ENCODE results near the gene KRTAP10-11.
"Not testable (repeated sequence)": the region's sequence is repeated elsewhere in the genome, so short reads cannot be mapped to it uniquely, and the experiment has no call there.

The KRTAP10-11 gene

DNA sequence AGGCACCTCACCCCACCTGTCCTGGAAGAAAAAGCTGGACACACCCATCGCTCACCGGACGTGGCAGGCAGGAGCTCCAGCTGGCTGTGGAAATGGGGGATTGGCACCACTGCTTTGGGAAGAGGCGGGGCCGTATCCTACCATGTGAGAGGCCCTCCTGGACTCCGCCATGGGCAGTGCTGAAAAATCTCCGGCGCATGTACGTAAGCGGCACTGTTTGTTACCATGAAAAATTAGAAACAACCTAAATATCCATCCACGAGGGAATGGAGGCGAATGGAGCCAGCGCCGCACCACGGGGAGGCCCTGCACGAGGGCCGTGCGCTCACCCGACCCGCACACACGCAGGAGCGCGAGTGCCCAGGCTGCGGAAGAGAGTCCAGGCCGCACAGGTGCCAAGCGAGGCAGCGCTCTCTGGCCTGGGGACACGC lies 31.2 kb upstream of the KRTAP10-11 start:
- DNase-seq (ENCODE audit: low read depth in 2 of 3, low spot score in 1 of 3): no peak

DNA sequence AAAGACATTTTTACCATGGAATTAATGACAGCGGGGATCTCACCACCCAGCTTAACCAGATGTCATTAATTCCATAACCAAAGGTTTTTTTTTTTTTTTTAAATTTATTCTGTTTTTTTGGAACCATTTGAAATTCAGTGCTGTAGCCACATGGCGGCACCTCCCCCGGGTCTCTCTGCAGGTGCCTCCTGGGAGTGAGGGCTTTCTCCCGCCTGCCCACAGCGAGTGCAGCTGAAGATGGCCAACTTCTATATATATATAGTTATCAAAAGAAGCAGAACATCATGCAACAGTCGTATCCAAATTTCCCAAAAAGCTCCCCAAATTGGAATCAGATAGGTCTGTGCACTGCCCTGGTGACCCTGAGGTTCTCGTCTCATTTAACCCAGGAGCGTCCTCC lies 30.7 kb upstream of the KRTAP10-11 start:
- DNase-seq (ENCODE audit: low read depth in 2 of 3, low spot score in 1 of 3): no peak

DNA sequence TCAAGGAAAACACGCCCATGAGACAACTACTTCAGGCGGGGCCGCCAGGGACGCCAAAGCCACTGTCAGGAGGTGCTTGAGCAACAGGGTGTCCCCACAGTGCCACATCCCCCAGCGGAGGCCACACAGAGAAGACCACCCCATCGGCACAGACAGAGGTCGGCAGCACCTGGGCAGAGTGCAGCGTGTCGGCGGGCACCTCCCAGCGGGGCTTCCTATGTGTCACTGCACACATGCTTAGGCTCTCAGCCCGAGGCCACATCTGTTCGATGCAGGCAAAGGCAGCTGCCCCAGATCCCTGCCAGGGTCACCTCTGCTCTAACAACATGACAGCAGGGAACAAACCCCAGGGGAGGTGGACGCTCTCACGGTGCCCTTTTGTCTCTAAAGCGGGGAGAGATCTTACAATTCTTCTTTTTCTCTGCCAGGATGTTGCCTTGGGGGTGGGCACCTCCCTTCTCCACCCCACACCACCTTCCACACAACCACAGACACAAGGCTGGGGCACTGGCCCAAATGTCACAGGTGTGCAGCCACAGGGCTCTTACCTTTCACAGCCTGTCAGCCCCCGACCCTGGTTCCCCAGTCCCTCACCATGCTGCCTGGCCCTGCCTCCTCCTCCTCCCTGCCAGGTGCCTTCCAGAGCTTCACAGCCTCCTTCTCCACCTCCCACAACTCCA lies 30.2 kb upstream of the KRTAP10-11 start:
- no peak for DNase-seq (ENCODE audit: low read depth in 2 of 3, low spot score in 1 of 3)

DNA sequence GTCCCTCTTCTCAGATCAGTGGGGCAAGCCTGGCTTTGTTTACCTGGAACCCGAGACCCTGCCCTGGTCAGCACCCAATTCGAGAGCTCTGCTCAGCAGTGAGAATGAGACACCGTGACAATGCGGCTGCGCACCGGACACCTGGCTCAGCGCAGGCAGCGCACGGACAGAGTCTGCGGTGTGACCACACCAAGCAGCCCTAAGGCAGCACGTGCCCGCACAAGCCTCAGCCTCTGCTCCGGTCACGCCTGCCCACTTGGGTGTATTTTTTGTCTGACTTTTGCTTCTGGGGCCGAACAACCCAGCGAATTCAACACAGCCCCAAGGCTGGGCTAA lies 29.7 kb upstream of the KRTAP10-11 start:
- DNase-seq (ENCODE audit: low read depth in 2 of 3, low spot score in 1 of 3): no peak

DNA sequence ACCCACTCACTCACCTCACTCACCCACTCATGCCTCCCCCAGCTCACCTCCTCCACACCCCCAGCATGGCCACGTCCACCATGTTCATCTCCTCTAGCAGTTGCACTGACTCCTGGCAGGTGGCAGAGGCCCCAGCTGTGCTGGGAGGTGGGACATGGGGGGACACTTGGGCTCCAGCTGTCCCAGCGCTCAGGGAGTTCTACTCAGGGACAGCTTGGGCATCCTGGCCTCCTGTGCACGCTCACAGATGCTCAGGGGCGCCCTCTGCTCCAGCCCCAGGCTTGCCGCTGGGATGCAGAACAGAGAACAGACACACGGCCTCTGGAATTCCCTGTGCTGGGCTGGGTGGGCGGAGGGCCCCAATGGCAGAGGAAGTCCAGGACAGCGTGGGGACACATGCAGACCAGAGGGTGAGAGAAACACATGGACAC lies 29.1 kb upstream of the KRTAP10-11 start:
- no peak for DNase-seq (ENCODE audit: low read depth in 2 of 3, low spot score in 1 of 3)

DNA sequence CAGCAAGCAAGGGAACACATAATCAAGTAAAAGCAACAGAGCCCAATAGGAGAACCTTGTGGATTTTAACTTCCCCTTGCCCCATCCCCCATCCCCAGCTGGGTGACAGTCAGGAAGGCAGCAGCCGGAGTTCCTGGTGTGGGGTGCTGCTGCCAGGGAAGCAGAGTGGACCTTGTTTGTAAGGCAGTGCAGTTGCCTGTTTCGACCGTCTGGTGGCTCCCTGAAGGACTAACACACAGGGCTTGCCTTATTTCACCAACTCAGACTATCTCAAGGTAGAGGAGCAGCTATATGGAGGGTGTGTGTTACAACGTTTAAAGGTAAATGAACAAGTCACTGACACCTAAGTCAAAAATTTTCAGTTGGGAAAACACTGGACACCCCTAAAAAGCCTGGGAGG lies 27.7 kb upstream of the KRTAP10-11 start:
- DNase-seq (ENCODE audit: low read depth in 2 of 3, low spot score in 1 of 3): no peak

DNA sequence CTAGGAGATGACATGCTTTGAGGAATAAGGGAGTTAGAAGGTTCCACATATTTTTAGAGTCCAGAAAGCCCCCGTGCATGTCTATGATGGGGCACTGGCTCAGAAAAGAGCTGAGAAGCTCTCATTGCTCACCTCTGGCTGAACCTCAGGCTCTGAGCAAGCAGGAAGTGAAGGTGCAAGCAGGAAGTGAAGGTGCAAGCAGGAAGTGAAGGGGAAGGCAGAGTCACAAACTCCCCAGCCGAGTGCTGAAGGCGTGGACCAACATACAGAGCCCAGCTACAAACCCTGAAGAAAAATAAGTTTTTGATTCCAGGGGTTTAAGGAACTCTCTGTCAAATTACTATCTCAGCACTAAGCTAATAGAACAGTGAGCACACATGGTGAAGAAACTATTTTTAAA lies 27.3 kb upstream of the KRTAP10-11 start:
- peak; percentile 20 to 26 (median 23) for DNase-seq (ENCODE audit: low read depth in 2 of 3, low spot score in 1 of 3)

DNA sequence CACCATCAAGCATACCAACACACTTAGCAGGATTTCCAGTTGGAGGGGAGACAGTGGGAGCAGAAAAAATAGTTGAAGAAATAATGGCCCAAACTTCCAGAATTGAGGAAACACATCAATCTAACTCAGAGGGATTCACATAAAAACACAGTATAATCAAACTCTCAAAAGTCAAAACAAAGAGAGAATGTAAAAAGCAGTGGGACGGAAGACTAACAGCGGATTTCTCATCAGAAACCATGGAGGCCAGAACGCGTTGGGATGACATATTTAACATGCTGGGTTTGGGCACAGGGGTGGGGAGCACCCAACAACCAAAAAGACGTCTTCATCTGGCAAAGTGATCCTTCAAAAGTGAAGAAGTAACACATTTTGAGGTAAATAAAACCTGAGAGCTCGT lies 26.3 kb upstream of the KRTAP10-11 start:
- DNase-seq (ENCODE audit: low read depth in 2 of 3, low spot score in 1 of 3): no peak

DNA sequence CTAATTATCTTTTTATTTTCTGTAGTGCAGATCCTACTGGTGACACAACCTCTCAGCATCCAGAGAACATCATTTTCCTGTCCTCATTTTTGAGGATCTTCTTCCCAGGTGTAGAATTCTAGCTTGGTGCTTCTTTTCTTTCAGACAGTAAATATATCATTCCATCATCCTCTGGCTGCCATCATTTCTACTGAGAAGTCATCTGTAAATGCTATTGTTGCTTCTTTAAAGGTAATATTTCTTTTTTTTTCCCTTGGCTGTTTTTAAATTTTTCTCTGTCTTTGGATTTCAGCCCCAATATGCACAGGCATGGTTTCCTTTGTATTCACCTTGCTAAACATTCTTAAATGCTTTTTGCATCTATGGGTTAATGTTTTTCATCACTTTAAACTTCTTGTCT lies 22.6 kb upstream of the KRTAP10-11 start:
- DNase-seq (ENCODE audit: low read depth in 2 of 3, low spot score in 1 of 3): no peak

DNA sequence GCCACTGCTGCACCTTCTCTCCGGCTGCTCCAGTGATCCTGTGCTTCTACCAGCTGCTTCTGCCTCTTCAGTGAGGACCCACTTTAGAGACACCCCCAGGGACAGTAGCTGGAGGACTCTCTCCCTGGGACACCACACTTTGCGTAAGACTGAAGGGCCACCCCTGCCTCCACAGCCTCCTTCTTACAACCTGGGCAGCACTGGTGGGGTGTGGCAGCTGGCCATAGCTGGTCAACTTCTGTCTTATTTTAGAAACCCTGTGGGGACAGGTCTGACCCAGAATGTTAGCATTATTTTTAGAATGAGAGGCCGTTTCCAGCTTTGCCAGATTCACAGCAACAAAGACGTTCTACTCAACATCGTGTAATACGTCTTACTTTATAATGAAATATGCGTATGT lies 20.5 kb upstream of the KRTAP10-11 start:
- DNase-seq (ENCODE audit: low read depth in 2 of 3, low spot score in 1 of 3): no peak

DNA sequence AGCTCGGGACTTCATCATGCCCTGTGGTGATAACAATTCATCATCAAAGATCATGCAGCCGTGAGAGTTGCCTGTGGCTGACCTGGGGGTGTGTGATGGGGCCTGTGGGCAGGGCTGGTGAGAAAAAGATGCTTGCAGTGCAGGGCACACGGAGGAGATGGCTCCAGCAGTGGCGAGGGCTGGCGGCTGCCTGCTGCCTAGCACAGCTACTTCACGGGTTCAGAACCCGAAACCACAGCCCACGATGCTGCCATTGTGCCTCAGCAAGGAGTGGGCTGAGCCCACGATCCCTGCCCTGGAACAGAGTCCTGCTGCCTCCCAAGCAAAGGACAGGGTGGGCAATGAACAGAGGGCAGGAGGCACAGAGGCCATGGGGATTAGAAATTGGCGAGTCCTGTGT lies 20.0 kb upstream of the KRTAP10-11 start:
- DNase-seq (ENCODE audit: low read depth in 2 of 3, low spot score in 1 of 3): no peak

DNA sequence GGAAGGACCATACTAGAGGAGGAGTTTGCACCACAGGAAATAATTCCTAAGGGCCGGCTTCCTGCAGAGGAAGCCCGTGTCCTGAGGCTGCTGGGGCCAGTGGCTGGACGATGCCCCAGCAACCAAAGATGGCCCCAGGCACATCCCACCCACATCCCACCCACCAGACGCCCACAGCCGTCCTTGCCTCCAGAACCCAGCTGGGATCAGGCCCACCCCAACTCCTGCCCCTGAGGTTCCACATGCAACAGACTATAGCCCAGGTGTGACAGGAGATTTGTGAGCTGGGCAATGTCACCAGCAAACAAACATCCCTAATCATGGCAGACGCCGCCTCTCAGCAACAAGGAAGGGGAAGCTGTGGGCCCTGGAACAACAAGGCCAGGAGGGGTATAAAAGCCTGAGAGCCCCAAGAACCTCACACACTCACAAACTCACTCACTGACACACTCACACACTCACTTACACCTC lies 19.5 kb upstream of the KRTAP10-11 start, which contains the start of gene KRTAP10-9:
Gene KRTAP10-9, plus strand, starts transcription at position 421 of the 471 bp plus-strand sequence. CDS start 79 bp downstream, outside the sequence.
- no peak for DNase-seq (ENCODE audit: low read depth in 2 of 3, low spot score in 1 of 3)

DNA sequence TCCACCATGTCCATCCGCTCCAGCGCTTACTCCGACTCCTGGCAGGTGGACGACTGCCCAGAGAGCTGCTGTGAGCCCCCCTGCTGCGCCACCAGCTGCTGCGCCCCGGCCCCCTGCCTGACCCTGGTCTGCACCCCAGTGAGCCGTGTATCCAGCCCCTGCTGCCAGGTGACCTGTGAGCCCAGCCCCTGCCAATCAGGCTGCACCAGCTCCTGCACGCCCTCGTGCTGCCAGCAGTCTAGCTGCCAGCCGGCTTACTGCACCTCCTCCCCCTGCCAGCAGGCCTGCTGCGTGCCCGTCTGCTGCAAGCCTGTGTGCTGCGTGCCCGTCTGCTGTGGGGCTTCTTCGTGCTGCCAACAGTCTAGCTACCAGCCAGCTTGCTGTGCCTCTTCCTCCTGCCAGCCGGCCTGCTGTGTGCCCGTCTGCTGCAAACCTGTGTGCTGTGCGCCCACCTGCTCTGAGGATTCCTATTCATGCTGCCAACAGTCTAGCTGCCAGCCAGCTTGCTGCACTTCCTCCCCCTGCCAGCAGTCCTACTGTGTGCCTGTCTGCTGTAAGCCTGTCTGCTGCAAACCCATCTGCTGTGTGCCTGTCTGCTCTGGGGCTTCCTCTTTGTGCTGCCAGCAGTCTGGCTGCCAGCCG lies 18.9 kb upstream of the KRTAP10-11 start:
- not testable (repeated sequence) for DNase-seq (ENCODE audit: low read depth in 2 of 3, low spot score in 1 of 3)

DNA sequence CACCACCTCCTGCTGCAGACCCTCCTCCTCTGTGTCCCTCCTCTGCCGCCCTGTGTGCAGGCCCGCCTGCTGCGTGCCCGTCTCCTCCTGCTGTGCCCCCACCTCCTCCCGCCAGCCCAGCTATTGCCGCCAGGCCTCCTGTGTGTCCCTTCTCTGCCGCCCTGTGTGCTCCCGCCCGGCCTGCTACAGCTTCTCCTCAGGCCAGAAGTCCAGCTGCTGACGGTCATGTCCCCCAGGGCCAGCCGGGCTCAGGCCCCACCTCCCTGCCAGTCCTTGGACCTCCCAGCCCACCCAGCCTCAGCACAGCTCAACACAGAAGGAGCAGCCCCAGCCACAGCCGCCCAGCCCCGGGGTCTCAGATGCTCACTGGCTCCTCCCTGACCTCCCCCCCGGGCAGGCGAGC lies 18.4 kb upstream of the KRTAP10-11 start:
- DNase-seq (ENCODE audit: low read depth in 2 of 3, low spot score in 1 of 3): not testable (repeated sequence)

DNA sequence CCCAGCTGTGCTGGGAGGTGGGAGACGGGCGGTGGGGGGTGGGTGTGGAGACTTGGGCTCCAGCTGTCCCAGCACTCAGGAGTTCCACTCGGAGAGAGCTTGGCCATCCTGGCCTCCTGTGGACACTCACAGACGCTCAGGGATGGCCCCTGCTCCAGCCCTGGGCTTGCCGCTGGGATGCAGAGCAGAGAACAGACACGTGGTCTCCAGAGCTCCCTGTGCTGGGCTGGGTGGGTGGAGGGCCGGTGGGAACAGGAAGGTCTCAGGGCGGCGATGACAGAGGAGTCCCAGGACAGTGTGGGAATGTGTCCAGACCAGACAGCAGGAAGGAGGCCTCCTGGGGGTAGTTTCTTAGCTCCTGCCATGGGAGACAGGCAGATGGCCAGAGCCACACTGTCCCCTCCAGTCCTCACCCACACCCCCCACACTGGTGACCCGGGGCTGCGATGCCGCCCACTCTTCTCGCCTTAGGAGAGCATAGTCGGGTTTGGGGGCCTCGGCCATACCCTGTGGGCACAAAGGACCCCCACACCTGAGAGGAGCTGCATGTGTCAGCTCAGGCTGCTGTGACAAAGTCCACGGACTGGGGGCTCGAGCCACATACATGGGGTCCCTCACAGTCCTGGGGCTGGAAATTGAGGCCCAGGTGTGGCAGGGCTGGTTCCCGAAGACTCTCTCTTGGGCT lies 17.4 kb upstream of the KRTAP10-11 start:
- DNase-seq (ENCODE audit: low read depth in 2 of 3, low spot score in 1 of 3): no peak

DNA sequence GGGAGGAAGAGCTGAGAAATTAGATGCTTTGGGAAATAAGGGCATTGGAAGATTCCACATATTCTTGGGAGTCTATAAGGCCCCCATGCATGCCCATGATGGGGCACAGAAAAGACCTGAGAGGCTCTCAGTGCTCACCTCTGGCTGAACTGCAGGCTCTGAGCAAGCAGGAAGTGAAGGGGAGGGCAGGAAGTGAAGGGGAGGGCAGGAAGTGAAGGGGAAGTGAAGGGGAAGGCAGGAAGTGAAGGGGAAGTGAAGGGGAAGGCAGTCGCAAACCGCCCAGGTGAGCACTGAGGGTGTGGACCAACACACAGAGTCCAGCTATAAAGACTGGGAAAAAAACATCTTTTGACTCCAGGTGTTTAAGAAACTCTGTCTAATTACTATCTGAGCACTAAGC lies 15.8 kb upstream of the KRTAP10-11 start:
- DNase-seq (ENCODE audit: low read depth in 2 of 3, low spot score in 1 of 3): no peak

DNA sequence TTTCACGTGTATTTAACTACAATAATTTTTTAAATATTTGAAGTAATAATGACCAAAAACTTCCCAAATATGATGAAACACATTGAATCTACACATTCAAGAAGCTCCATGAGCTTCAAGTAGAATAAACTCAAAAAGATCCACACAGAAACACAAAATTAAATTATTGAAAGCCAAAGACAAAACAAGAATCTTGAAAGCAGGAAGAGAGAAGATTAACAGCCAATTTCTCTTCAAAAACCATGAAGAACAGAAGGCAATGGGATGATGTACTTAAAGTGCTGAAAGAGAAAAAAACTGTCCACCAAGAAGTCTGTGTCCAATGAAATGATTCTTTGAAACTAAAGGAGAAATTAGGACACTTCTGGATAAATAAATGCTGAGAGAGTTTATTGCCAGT lies 14.1 kb upstream of the KRTAP10-11 start:
- DNase-seq (ENCODE audit: low read depth in 2 of 3, low spot score in 1 of 3): no peak

DNA sequence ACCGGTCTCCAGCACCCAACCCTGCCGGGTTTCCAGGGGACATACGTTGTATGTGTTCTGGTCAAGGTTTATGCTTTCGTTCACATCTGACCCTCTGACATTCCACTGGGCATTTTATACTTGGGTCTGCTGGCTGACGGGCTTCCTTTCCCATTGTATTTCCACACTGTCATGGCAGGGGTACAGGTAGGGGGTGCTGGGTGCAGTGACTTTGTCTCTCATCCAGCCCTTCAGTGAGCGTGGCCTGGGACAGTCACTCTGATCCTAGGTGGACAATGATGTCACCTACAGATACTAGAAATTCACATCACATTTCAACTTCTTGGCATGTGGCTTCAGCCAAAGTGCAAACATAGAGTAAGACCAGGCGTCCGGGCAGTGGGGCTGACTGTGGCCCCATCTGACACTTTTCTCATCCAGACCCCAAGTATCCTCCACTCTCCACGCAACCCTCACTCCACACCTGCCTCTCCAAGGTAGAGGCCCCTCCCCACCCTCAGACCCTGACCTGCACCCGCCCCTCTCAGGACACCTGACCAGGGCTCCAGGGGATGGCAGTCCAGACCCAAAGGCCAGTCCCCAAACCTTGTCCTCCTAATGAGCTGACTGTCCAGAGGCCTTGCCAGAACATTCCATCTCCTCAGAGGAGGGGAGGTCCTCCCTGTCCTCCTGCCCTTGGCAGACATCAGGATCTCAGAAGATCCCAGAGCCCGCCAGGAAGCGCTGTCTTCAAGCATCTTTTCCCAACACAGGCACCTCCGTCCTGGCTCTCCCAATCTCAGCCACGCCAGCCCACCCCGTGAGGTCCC lies 9.8 kb upstream of the KRTAP10-11 start:
- no peak for DNase-seq (ENCODE audit: low read depth in 2 of 3, low spot score in 1 of 3)

DNA sequence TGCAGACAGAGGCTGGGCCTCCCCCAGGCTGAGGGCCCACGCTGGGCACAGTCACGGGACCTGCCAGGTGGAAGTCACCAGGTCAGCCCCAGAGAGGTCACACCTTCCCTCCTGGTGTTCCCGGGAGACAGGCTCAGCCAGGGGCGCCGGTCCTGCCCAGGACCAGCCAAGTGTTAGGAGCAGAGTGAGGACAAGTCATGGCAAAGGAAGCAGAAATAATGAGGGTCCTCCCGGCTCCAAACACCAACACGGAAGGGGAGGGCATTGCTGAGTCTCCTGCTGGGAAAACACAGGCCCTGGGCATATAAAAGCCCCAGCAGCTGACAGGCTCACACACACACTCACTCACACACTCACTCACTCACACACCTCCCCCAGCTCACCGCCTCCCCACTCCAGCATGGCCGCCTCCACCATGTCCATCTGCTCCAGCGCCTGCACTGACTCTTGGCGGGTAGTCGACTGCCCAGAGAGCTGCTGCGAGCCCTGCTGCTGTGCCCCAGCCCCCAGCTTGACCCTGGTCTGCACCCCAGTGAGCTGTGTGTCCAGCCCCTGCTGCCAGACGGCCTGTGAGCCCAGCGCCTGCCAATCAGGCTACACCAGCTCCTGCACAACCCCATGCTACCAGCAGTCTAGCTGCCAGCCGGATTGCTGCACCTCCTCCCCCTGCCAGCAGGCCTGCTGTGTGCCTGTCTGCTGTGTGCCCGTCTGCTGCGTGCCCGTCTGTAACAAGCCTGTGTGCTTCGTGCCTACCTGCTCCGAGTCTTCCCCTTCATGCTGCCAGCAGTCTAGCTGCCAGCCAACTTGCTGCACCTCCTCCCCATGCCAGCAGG lies 9.0 kb upstream of the KRTAP10-11 start, which contains the start of gene KRTAP10-10:
Gene KRTAP10-10, plus strand, starts transcription at position 339 of the 833 bp plus-strand sequence. Its CDS starts 62 bp downstream, at position 401.
- DNase-seq (ENCODE audit: low read depth in 2 of 3, low spot score in 1 of 3): no peak

DNA sequence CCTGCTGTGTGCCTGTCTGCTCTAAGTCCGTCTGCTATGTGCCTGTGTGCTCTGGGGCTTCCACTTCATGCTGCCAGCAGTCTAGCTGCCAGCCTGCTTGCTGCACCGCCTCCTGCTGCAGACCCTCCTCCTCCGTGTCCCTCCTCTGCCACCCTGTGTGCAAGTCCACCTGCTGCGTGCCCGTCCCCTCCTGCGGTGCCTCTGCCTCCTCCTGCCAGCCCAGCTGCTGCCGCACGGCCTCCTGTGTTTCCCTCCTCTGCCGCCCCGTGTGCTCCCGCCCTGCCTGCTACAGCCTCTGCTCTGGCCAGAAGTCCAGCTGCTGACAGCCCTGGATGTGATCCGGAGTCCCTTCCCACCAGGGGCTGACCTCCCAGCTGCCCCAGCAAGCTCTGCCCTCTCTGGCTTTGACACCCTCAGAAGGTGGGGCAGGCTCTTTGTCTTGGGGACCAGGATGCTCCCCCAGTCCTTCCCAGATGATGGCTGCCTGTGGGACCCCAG lies 8.3 kb upstream of the KRTAP10-11 start:
- not testable (repeated sequence) for DNase-seq (ENCODE audit: low read depth in 2 of 3, low spot score in 1 of 3)

Data from stimulated activated CD4-positive, alpha-beta T cell treated with anti-CD3 and anti-CD28 coated beads, Interleukin-12 subunit alpha, Interleukin-12 subunit beta, amount 100 ng/mL, for 48 hours (primary cell).